NCI-H460 (cell line): ENCODE results near the gene RBM33. TPM values are rescaled to one million over a fixed set of nuclear protein-coding genes. Genes with fewer than 3 reads are reported as not detected.

Experiments
- DNase-seq: peaks from one replicate; pipeline ENCODE4 v3.0.0-alpha.2; 2016; ENCODE audit warnings: low read depth; ENCODE audit errors: extremely low read depth
- total RNA-seq: library from RNA; depleted of rRNA; stranded (reverse); fragments of >200 nt; shearing (Covaris generic); gene quantifications from 2 replicates; pipeline ENCODE4 v1.2.3, GENCODE V29; 2014

Gene RBM33
- total RNA-seq, 1 experiment from 2014 or later: 20.9 TPM

GRCh38 chr7:155803418-155804376 is 159.2 kb downstream of the RBM33 start:
- peak; percentile 71 for DNase-seq

- DNase-seq: no peak
Observed at GRCh38 chr7:155804431-155804831, 160.0 kb downstream of the RBM33 start.

GRCh38 chr7:155804897-155805825 is 160.7 kb downstream of the RBM33 start:
- DNase-seq: peak; percentile 72

GRCh38 chr7:155805826-155806095 is 161.3 kb downstream of the RBM33 start:
- no peak for DNase-seq

GRCh38 chr7:155806096-155806871 is 161.8 kb downstream of the RBM33 start:
- DNase-seq: no peak

GRCh38 chr7:155807065-155807671 is 162.7 kb downstream of the RBM33 start:
- DNase-seq: no peak

GRCh38 chr7:155807789-155808548 is 163.5 kb downstream of the RBM33 start:
- no peak for DNase-seq

- no peak for DNase-seq
Observed at GRCh38 chr7:155808549-155809331, 164.3 kb downstream of the RBM33 start.

- no peak for DNase-seq
Observed at GRCh38 chr7:155809332-155809946, 165.0 kb downstream of the RBM33 start.

GRCh38 chr7:155809947-155810769 is 165.7 kb downstream of the RBM33 start:
- no peak for DNase-seq

- no peak for DNase-seq
Observed at GRCh38 chr7:155810770-155811559, 166.5 kb downstream of the RBM33 start.

GRCh38 chr7:155811560-155811894 is 167.1 kb downstream of the RBM33 start:
- DNase-seq: no peak

- no peak for DNase-seq
Observed at GRCh38 chr7:155811895-155812761, 167.7 kb downstream of the RBM33 start, which contains the start of gene SHH. TSS of gene SHH (minus strand) at chr7:155812463. CDS start at chr7:155812122, 341 bp downstream.

- no peak for DNase-seq
Observed at GRCh38 chr7:155813125-155813524, 168.7 kb downstream of the RBM33 start.

- no peak for DNase-seq
Observed at GRCh38 chr7:155813546-155814315, 169.3 kb downstream of the RBM33 start.
